Mesothelial cell of epicardium (in vitro differentiated cells): ENCODE measurements around the gene CECR2. TPM values are rescaled to one million over a fixed set of nuclear protein-coding genes. Genes with fewer than 3 reads are reported as not detected.
"Not testable (repeated sequence)": the region's sequence is repeated elsewhere in the genome, so short reads cannot be mapped to it uniquely, and the experiment has no call there.

Experiments used
- DNase-seq, 2 experiments: peaks; one replicate each; pipeline ENCODE4 v3.0.0; 2021; ENCODE audit warnings: low spot score in 2 of 2; ENCODE audit not compliant: unreplicated experiment in 2 of 2
- H3K27ac Mint-ChIP-seq: 2 replicates; pipeline ENCODE4 v1.8.0; 2021; ENCODE audit warnings: mixed read lengths
- H3K27me3 Mint-ChIP-seq: 2 replicates; pipeline ENCODE4 v1.8.0; 2021; ENCODE audit warnings: low read depth, mixed read lengths
- H3K36me3 Mint-ChIP-seq: 2 replicates; pipeline ENCODE4 v1.8.0; 2021; ENCODE audit warnings: mixed read lengths
- H3K4me1 Mint-ChIP-seq: 2 replicates; pipeline ENCODE4 v1.8.0; 2021; ENCODE audit warnings: mixed read lengths
- H3K4me3 Mint-ChIP-seq: 2 replicates; pipeline ENCODE4 v1.8.0; 2021; ENCODE audit warnings: mild to moderate bottlenecking, moderate library complexity, mixed read lengths
- H3K9me3 Mint-ChIP-seq: 2 replicates; pipeline ENCODE4 v1.8.0; 2021; ENCODE audit warnings: mixed read lengths
- total RNA-seq: library from RNA; stranded (reverse); gene quantifications from 3 replicates; pipeline ENCODE4 v1.2.1, GENCODE V29; 2021
- TF ChIP-seq, protein P1 (sequence below): fragments of 200-600 bp; sonication (generic); IDR thresholded peaks from one replicate; pipeline ENCODE4 v1.5.0; 2021; ENCODE audit warnings: antibody characterized with exemption; ENCODE audit not compliant: unreplicated experiment

The CECR2 gene
- total RNA-seq, 1 donor from 2014 or later = 15.0 TPM

DNA sequence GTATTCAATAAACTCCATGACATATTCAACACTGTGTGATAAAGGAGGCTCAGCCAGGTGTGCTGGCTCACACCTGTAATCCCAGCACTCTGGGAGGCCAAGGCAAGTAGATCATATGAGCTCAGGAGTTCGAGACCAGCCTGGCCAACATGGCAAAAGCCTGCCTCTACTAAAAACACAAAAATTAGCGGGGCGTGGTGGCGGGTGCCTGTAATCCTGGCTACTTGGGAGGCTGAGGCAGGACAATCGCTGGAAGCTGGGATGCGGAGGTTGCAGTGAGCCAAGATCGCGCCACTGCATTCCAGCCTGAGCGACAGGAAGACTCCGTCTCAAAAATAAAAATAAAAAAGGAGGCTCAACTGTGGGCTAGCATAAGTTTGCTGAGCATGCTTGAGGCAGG lies 189.9 kb downstream of the CECR2 start:
- Mint-ChIP-seq H3K36me3 (peaks cover 7% of the 10 kb centered on the region), H3K27me3 (no peaks in the 10 kb centered on the region), H3K27ac (no peak overlapping the region), H3K4me1 (no peaks in the 10 kb centered on the region), H3K4me3 (no peak overlapping the region), H3K9me3 (no peaks in the 10 kb centered on the region)
- DNase-seq = no peak
- TF ChIP-seq, protein P1, sequence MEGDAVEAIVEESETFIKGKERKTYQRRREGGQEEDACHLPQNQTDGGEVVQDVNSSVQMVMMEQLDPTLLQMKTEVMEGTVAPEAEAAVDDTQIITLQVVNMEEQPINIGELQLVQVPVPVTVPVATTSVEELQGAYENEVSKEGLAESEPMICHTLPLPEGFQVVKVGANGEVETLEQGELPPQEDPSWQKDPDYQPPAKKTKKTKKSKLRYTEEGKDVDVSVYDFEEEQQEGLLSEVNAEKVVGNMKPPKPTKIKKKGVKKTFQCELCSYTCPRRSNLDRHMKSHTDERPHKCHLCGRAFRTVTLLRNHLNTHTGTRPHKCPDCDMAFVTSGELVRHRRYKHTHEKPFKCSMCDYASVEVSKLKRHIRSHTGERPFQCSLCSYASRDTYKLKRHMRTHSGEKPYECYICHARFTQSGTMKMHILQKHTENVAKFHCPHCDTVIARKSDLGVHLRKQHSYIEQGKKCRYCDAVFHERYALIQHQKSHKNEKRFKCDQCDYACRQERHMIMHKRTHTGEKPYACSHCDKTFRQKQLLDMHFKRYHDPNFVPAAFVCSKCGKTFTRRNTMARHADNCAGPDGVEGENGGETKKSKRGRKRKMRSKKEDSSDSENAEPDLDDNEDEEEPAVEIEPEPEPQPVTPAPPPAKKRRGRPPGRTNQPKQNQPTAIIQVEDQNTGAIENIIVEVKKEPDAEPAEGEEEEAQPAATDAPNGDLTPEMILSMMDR = no peak

DNA sequence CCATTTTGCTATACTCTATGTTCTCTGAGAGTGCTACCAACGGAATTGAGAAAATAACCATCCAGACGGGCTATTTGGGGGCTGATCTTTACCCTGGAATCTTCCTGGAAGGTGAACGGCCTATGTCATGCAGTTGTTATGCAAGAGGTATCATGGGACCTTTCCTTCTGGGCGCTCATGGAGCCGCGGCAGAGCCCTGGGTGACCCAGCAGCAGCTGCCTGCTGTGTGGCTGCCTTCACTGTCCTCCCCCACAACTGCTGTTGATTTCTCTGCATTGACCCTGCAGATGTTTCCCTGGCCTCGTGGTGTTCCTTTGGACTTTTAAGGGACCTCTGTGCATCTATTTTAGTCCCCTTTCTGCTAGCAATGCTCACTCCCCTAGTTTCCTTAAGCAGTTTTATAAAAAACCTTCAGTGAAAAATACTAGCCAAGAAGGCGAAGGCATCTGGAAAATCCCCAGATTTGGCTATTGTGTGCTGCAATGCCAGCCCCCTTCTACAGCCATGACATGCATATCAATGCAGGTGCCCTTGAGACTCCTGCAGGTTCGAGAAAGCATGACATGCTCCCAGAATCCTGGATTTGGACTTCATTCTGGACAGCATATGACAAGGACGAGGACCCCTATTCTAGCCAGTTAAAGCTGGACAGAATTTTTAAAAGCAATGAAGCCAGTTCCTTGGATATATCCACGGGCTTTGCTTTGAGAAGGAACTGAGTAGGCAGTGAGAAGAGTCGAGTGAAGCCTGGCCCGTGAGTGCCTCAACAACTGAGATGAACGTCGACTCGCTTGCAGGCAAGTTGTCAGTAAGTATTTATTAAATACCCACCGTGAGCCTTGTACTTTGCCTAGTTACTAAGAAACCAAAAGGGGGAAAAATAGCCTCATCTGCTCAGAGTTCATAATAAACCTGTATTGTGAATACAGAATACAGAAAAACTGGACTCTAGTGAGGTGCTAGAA lies 193.9 kb downstream of the CECR2 start, which contains the start of gene SLC25A18:
TSS of gene SLC25A18 (plus strand) at position 593 of the 965 bp plus-strand sequence. CDS start 16,447 bp downstream, outside the sequence.
- TF ChIP-seq, protein P1 = no peak
- Mint-ChIP-seq H3K9me3 (no peaks in the 10 kb centered on the region), H3K27me3 (no peaks in the 10 kb centered on the region), H3K4me3 (no peak within 1 kb of the TSS), H3K27ac (peak within 1 kb of the TSS; percentile 61), H3K4me1 (no peaks in the 10 kb centered on the region), H3K36me3 (peaks cover 7% of the 10 kb centered on the region)
- no peak for DNase-seq

DNA sequence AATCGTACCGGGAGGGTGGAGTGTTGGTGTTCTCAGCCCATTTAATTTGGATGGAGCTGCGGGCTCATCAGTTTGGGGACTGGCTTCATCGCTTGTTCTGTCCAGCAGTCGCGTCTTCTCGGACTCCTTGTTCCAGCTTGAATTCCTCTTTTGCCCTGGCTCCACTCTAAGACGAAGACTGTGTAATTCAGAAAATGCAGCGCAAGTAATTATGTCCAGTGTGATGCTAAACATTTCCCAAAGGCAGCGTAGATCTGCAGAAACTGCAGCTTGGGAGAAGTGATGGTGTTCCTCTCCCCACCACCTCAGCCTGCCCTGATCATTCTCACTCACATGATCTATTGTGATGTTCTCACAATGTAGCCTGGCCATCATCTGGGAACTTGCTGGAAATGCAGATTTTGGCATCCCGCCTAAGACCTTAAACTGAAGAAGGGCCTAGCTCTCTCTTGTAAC lies 194.7 kb downstream of the CECR2 start:
- H3K9me3 Mint-ChIP-seq = no peaks in the 10 kb centered on the region
- TF ChIP-seq, protein P1 = no peak
- no peak for DNase-seq
- H3K36me3 Mint-ChIP-seq = peaks cover 7% of the 10 kb centered on the region
- no peaks in the 10 kb centered on the region for H3K4me1 Mint-ChIP-seq
- H3K4me3 Mint-ChIP-seq = no peak overlapping the region
- H3K27me3 Mint-ChIP-seq = no peaks in the 10 kb centered on the region
- H3K27ac Mint-ChIP-seq = peak overlapping the region; percentile 61

DNA sequence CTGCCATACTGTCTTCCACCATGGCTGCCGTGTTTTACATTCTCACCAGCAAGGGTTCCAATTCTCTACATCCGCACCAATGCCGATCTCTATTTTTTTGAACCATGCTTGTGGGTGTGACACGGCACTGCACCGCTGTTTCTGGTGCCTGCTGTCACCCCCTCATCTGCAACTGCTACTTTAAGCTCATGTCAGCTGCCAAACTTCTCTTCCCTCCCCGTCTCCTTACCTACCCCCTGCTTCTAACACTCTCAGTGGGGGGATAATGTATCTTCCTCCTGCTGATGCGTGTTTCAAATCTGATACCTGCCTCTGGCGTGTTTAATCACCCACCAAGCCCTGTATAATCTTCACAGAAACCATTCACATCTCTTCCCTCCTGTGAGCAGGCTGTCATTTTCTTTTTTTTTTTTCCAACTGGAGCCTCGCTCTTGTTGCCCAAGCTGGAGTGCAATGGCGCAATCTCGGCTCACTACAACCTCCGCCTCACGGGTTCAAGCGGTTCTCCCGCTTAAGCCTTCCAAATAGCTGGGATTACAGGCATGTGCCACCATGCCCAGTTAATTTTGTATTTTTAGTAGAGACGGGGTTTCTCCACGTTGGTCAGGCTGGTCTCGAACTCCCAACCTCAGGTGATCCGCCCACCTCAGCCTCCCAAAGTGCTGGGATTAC lies 196.9 kb downstream of the CECR2 start:
- H3K27ac Mint-ChIP-seq = not testable (repeated sequence)

DNA sequence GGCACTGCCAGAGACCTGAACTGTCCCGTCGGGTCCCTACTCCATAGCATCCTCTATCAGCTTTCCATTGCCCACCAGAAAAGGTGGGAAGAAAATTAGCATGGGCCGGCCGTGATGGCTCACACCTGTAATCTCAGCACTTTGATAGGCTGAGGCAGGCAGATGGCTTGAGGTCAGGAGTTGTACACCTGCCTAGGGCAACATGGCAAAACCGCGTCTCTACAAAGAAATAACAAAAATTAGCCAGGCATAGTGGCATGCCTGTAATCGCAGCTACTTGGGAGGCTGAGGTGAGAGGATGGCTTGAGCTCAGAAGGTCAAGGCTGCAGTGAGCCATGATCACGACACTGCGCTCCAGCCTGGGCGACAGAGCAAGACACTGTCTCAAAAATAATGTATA lies 197.5 kb downstream of the CECR2 start:
- Mint-ChIP-seq H3K27me3 (no peaks in the 10 kb centered on the region), H3K36me3 (no peaks in the 10 kb centered on the region), H3K4me1 (peaks cover 24% of the 10 kb centered on the region), H3K9me3 (no peaks in the 10 kb centered on the region), H3K27ac (no peak overlapping the region), H3K4me3 (no peak overlapping the region)
- TF ChIP-seq, protein P1 = no peak
- no peak for DNase-seq

More for the DNA sequence above, 196.9 kb downstream of the CECR2 start:
- not testable (repeated sequence) for H3K27me3 Mint-ChIP-seq, DNase-seq, H3K4me3 Mint-ChIP-seq, H3K9me3 Mint-ChIP-seq, H3K36me3 Mint-ChIP-seq
- peaks cover 21% of the 10 kb centered on the region for H3K4me1 Mint-ChIP-seq
